GM12878 (cell line): ENCODE results near the gene ZNF45. TPM values are rescaled to one million over a fixed set of nuclear protein-coding genes. Genes with fewer than 3 reads are reported as not detected.

Experiments
- ATAC-seq: fragments of 200-7000 bp; cut with Tn5 transposase; 3 replicates; pipeline ENCODE4 v1.9.1; 2020; ENCODE audit warnings: mild to moderate bottlenecking, moderate library complexity
- BruUV-seq: library from RNA; stranded (reverse); fragments of 400-500 nt; replicated peaks from 2 replicates; lab custom pipeline; 2021; lab: Mats Ljungman, UMichigan
- CTCF ChIA-PET: fragments of 300-600 bp; sonication (Branson Sonifier 250); formaldehyde crosslinking; extraction: SDS; loops from one replicate; lab custom pipeline; 2021; ENCODE audit warnings: inconsistent platforms; lab: Yijun Ruan, JAX
- POLR2A ChIA-PET: fragments of 350-600 bp; formaldehyde crosslinking; extraction: SDS; loops from one replicate; lab custom pipeline; 2021; ENCODE audit warnings: inconsistent platforms; lab: Charles Lee
- RAD21 ChIA-PET: fragments of 300-600 bp; sonication (Branson Sonifier 250); formaldehyde crosslinking; loops from one replicate; lab custom pipeline; 2023; ENCODE audit warnings: antibody characterized with exemption; ENCODE audit not compliant: unreplicated experiment; lab: Charles Lee
- SMC1A ChIA-PET: fragments of 300-600 bp; sonication (Branson Sonifier 250); formaldehyde crosslinking; loops from one replicate; lab custom pipeline; 2023; ENCODE audit not compliant: unreplicated experiment, uncharacterized antibody; lab: Charles Lee
- DNase-seq: peaks from one replicate; pipeline ENCODE4 v3.0.0-alpha.2; 2011; ENCODE audit warnings: low read depth, low spot score
- FAIRE-seq: peaks from 3 replicates; lab custom pipeline; 2011; peaks lifted over from hg19 to GRCh38; lab: Jason Lieb, UNC
- H2AFZ ChIP-seq: 2 replicates; pipeline ENCODE4 v1.6.0; 2011; ENCODE audit warnings: low read depth, low read length, control low read depth; ENCODE audit not compliant: control insufficient read depth
- H3K27ac ChIP-seq: 2 replicates; pipeline ENCODE4 v1.5.1; 2011; ENCODE audit warnings: control low read depth; ENCODE audit not compliant: control insufficient read depth, insufficient read depth
- H3K27me3 ChIP-seq, 2 experiments: replicated peaks in 1 of 2; 2 replicates each; pipeline versions ENCODE4 v1.6.0 to v1.6.1; 2011; ENCODE audit warnings: low read length in 1 of 2; ENCODE audit not compliant: control insufficient read depth in 2 of 2, insufficient read depth in 2 of 2
- H3K36me3 ChIP-seq, 2 experiments: 2 replicates each; pipeline ENCODE4 v1.5.1; 2011; ENCODE audit warnings: low read length in 1 of 2; ENCODE audit not compliant: control insufficient read depth in 2 of 2, insufficient read depth in 2 of 2
- H3K4me1 ChIP-seq: 2 replicates; pipeline ENCODE4 v1.6.1; 2011; ENCODE audit warnings: mild to moderate bottlenecking, low read length, moderate library complexity, mixed read lengths; ENCODE audit not compliant: control insufficient read depth, insufficient read depth
- H3K4me2 ChIP-seq: 2 replicates; pipeline ENCODE4 v1.6.0; 2011; ENCODE audit warnings: control low read depth; ENCODE audit not compliant: control insufficient read depth, insufficient read depth
- H3K4me3 ChIP-seq: fragments of 200-600 bp; sonication (generic); 2 replicates; pipeline ENCODE4 v1.5.1; 2016
- H3K79me2 ChIP-seq: 2 replicates; pipeline ENCODE4 v1.6.0; 2011; ENCODE audit warnings: low read length; ENCODE audit not compliant: control insufficient read depth, insufficient read depth
- H3K9ac ChIP-seq: 2 replicates; pipeline ENCODE4 v1.8.0; 2011; ENCODE audit warnings: low read length, control low read depth, mixed read lengths; ENCODE audit not compliant: control insufficient read depth, insufficient read depth
- H3K9me3 ChIP-seq: replicated peaks from 3 replicates; pipeline ENCODE4 v1.5.1; 2011; ENCODE audit warnings: mild to moderate bottlenecking, low read length; ENCODE audit not compliant: control insufficient read depth, insufficient read depth
- H4K20me1 ChIP-seq: 2 replicates; pipeline ENCODE4 v1.6.0; 2011; ENCODE audit not compliant: control insufficient read depth, insufficient read depth
- ATF2 ChIP-seq: IDR thresholded peaks from 2 replicates; pipeline ENCODE4 v1.6.1; 2012; ENCODE audit warnings: low read length, inconsistent platforms
- BMI1 ChIP-seq: fragments of 450-650 bp; IDR thresholded peaks from 2 replicates; pipeline ENCODE4 v1.6.1; 2016; ENCODE audit warnings: mild to moderate bottlenecking, moderate library complexity, borderline replicate concordance
- CBFB ChIP-seq: IDR thresholded peaks from 2 replicates; pipeline ENCODE4 v1.6.1; 2016; ENCODE audit warnings: antibody characterized with exemption, low read depth
- CEBPB ChIP-seq, 2 experiments: fragments of 150-350 bp in 1 of 2; IDR thresholded peaks; 2 replicates each; pipeline ENCODE4 v1.6.1; 2012 to 2014; ENCODE audit warnings: low read depth in 2 of 2, low read length in 2 of 2, borderline replicate concordance in 1 of 2, inconsistent platforms in 1 of 2
- DPF2 ChIP-seq: fragments of 450-650 bp; IDR thresholded peaks from 2 replicates; pipeline ENCODE4 v1.6.1; 2017; ENCODE audit warnings: mild to moderate bottlenecking
- EED ChIP-seq: sonication (generic); IDR thresholded peaks from 2 replicates; pipeline ENCODE4 v1.6.1; 2016; ENCODE audit warnings: antibody characterized with exemption, low read depth
- GATAD2B ChIP-seq: fragments of 450-650 bp; conservative IDR thresholded peaks from 2 replicates; pipeline ENCODE4 v1.6.1; 2017; ENCODE audit warnings: low read depth, mild to moderate bottlenecking, moderate library complexity
- HSF1 ChIP-seq: fragments of 150-350 bp; IDR thresholded peaks from 2 replicates; pipeline ENCODE4 v1.6.1; 2014; ENCODE audit warnings: mild to moderate bottlenecking, low read depth, low read length
- NFIC ChIP-seq: IDR thresholded peaks from 2 replicates; pipeline ENCODE4 v1.6.1; 2012; ENCODE audit warnings: low read depth, mild to moderate bottlenecking, inconsistent platforms, low read length, moderate library complexity
- NR2C1 ChIP-seq: fragments of 450-650 bp; IDR thresholded peaks from 2 replicates; pipeline ENCODE4 v1.6.1; 2017; ENCODE audit warnings: antibody characterized with exemption, mild to moderate bottlenecking, moderate library complexity
- SUPT20H ChIP-seq: IDR thresholded peaks from 2 replicates; pipeline ENCODE4 v1.6.1; 2011; ENCODE audit warnings: low read depth, mild to moderate bottlenecking, low read length, moderate library complexity, borderline replicate concordance; ENCODE audit not compliant: control insufficient read depth
- WRNIP1 ChIP-seq: IDR thresholded peaks from 2 replicates; pipeline ENCODE4 v1.6.1; 2011; ENCODE audit warnings: low read depth, low read length, improper control_type of control experiment, borderline replicate concordance
- WGBS: methylation state at CpG from one replicate; pipeline ENCODE4 v1.1.6; 2016; ENCODE audit warnings: low lambda C conversion rate; ENCODE audit not compliant: insufficient replicate concordance, insufficient coverage; ENCODE audit errors: missing lambda C conversion rate; 5-methylcytosine and 5-hydroxymethylcytosine counted together
- in situ Hi-C: fragments of 300-500 bp; cut with MboI; formaldehyde crosslinking; loops from 9 replicates; pipeline ENCODE4 v1.14.3; 2018; ENCODE audit warnings: mixed read lengths
- intact Hi-C: fragments of 100-400 bp; cut with micrococcal nuclease; formaldehyde crosslinking; loops from one replicate; pipeline ENCODE4 v1.14.2; 2022; ENCODE audit not compliant: unreplicated experiment
- polyA plus RNA-seq, 11 experiments: library from polyadenylated mRNA; depleted of rRNA in 4 of 11; unstranded in 6 of 11; stranded (reverse) in 5 of 11; fragments of >200 nt; fragmentation: Nextera tagmentation in 4 of 11; fragmentation: Illumina TruSeq in 1 of 11; extraction: Ambion mirVana in 4 of 11; extraction: Trizol in 1 of 11; gene quantifications; 1 replicate in 1 of 11; 2 replicates in 10 of 11; pipeline versions ENCODE4 v1.2.1 to v1.2.3, GENCODE V29; 2011 to 2016; ENCODE audit warnings: inconsistent platforms in 2 of 11, missing spikeins in 2 of 11, low read depth in 1 of 11
- total RNA-seq, 4 experiments: library from RNA; depleted of rRNA in 3 of 4; stranded (reverse); fragments of >200 nt in 3 of 4; fragmentation: Illumina TruSeq in 1 of 4; extraction: Trizol in 1 of 4; gene quantifications; 2 replicates each; pipeline versions ENCODE4 v1.2.1 to v1.2.3, GENCODE V29; 2013 to 2021
- TF ChIP-seq, protein P1 (sequence below): fragments of 450-650 bp; IDR thresholded peaks from 2 replicates; pipeline ENCODE4 v1.6.1; 2017; ENCODE audit warnings: mild to moderate bottlenecking
- TF ChIP-seq, protein P2 (sequence below): IDR thresholded peaks from 2 replicates; pipeline ENCODE4 v1.6.1; 2012; ENCODE audit warnings: mild to moderate bottlenecking, low read depth, low read length
- TF ChIP-seq, protein P3 (sequence below): fragments of 450-650 bp; IDR thresholded peaks from 2 replicates; pipeline ENCODE4 v1.6.1; 2014; ENCODE audit warnings: mild to moderate bottlenecking

Gene ZNF45
- total and polyA plus RNA-seq, 10 of the 15 experiments (the other 5 are each of a cell fraction or from before 2014, with no cell fraction given), result 4.2 to 23.1 (median 15.9) TPM

GRCh38 chr19:43895727-43896308 lies 39.3 kb downstream of the ZNF45 start:
- ATAC-seq (no peak), DNase-seq (no peak), FAIRE-seq (no peak)
- Histone ChIP-seq H3K36me3 (no peaks in the 10 kb centered on the region), H3K27ac (no peak overlapping the region), H3K79me2 (no peaks in the 10 kb centered on the region), H3K4me3 (no peak overlapping the region), H3K27me3 (no peaks in the 10 kb centered on the region), H2AFZ (no peak overlapping the region), H4K20me1 (no peaks in the 10 kb centered on the region), H3K9me3 (peaks cover under 1% of the 10 kb centered on the region; the same call in 2 of the 3 replicates), H3K4me2 (no peak overlapping the region), H3K9ac (no peak overlapping the region), H3K4me1 (no peaks in the 10 kb centered on the region; the same call in 1 of the 2 replicates)
- RAD21 ChIA-PET, result no interaction called here
- CTCF ChIA-PET, result no interaction called here
- whole genome bisulfite sequencing, result 38% methylated on average over 2 of the region's 2 CpGs
- SMC1A ChIA-PET, result interaction anchor here (0.9 kb wide), 1 partner anchor 28 kb away, joined by 3 read pairs; no protein-coding TSS in a partner anchor
- BruUV-seq, result no TSS peak
- in situ Hi-C loops (no loop called here), intact Hi-C loops (no loop called here)
- POLR2A ChIA-PET, result no interaction called here
- TF ChIP-seq BMI1, result no peak
- TF ChIP-seq CBFB, result no peak
- TF ChIP-seq, protein P1, sequence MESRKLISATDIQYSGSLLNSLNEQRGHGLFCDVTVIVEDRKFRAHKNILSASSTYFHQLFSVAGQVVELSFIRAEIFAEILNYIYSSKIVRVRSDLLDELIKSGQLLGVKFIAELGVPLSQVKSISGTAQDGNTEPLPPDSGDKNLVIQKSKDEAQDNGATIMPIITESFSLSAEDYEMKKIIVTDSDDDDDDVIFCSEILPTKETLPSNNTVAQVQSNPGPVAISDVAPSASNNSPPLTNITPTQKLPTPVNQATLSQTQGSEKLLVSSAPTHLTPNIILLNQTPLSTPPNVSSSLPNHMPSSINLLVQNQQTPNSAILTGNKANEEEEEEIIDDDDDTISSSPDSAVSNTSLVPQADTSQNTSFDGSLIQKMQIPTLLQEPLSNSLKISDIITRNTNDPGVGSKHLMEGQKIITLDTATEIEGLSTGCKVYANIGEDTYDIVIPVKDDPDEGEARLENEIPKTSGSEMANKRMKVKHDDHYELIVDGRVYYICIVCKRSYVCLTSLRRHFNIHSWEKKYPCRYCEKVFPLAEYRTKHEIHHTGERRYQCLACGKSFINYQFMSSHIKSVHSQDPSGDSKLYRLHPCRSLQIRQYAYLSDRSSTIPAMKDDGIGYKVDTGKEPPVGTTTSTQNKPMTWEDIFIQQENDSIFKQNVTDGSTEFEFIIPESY, result no peak
- no peak for TF ChIP-seq SUPT20H
- TF ChIP-seq DPF2, result no peak
- no peak for TF ChIP-seq EED
- no peak for TF ChIP-seq CEBPB (IDR thresholded peaks at IDR 0.05; ENCODE audit: borderline replicate concordance in 1 of 2, low read depth in 2 of 2, low read length in 2 of 2)
- no peak for TF ChIP-seq GATAD2B
- TF ChIP-seq NR2C1, result no peak
- TF ChIP-seq, protein P2, sequence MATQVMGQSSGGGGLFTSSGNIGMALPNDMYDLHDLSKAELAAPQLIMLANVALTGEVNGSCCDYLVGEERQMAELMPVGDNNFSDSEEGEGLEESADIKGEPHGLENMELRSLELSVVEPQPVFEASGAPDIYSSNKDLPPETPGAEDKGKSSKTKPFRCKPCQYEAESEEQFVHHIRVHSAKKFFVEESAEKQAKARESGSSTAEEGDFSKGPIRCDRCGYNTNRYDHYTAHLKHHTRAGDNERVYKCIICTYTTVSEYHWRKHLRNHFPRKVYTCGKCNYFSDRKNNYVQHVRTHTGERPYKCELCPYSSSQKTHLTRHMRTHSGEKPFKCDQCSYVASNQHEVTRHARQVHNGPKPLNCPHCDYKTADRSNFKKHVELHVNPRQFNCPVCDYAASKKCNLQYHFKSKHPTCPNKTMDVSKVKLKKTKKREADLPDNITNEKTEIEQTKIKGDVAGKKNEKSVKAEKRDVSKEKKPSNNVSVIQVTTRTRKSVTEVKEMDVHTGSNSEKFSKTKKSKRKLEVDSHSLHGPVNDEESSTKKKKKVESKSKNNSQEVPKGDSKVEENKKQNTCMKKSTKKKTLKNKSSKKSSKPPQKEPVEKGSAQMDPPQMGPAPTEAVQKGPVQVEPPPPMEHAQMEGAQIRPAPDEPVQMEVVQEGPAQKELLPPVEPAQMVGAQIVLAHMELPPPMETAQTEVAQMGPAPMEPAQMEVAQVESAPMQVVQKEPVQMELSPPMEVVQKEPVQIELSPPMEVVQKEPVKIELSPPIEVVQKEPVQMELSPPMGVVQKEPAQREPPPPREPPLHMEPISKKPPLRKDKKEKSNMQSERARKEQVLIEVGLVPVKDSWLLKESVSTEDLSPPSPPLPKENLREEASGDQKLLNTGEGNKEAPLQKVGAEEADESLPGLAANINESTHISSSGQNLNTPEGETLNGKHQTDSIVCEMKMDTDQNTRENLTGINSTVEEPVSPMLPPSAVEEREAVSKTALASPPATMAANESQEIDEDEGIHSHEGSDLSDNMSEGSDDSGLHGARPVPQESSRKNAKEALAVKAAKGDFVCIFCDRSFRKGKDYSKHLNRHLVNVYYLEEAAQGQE, result no peak
- no peak for TF ChIP-seq NFIC
- no peak for TF ChIP-seq WRNIP1
- TF ChIP-seq HSF1, result no peak
- TF ChIP-seq ATF2, result no peak
- TF ChIP-seq, protein P3, sequence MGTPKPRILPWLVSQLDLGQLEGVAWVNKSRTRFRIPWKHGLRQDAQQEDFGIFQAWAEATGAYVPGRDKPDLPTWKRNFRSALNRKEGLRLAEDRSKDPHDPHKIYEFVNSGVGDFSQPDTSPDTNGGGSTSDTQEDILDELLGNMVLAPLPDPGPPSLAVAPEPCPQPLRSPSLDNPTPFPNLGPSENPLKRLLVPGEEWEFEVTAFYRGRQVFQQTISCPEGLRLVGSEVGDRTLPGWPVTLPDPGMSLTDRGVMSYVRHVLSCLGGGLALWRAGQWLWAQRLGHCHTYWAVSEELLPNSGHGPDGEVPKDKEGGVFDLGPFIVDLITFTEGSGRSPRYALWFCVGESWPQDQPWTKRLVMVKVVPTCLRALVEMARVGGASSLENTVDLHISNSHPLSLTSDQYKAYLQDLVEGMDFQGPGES, result no peak
